Endothelial cell of umbilical vein (primary cell): ENCODE results near the gene MSI1. TPM values are rescaled to one million over a fixed set of nuclear protein-coding genes. Genes with fewer than 3 reads are reported as not detected.

Experiments
- BruUV-seq: library from RNA; stranded (reverse); fragments of 400-500 nt; replicated peaks from 2 replicates; lab custom pipeline; 2021; lab: Mats Ljungman, UMichigan
- CTCF ChIA-PET: fragments of 300-600, 350-600 bp; sonication (Branson Sonifier 250); formaldehyde crosslinking; loops from one replicate; lab custom pipeline; 2021; ENCODE audit warnings: antibody characterized with exemption, inconsistent platforms; lab: Charles Lee
- POLR2A ChIA-PET: fragments of 300-600, 350-600 bp; sonication (Branson Sonifier 250); formaldehyde crosslinking; loops from one replicate; lab custom pipeline; 2021; ENCODE audit warnings: antibody characterized with exemption, inconsistent platforms; lab: Charles Lee
- DNase-seq: peaks from one replicate; pipeline ENCODE4 v3.0.0-alpha.2; 2011; ENCODE audit warnings: low read depth, low spot score
- FAIRE-seq: peaks from 2 replicates; lab custom pipeline; 2011; peaks lifted over from hg19 to GRCh38; lab: Jason Lieb, UNC
- H2AFZ ChIP-seq: 2 replicates; pipeline ENCODE4 v1.6.0; 2012; ENCODE audit warnings: low read depth, low read length, control low read depth, inconsistent platforms
- H3K27ac ChIP-seq: 2 replicates; pipeline ENCODE4 v1.5.1; 2011; ENCODE audit warnings: low read depth, mild to moderate bottlenecking, control low read depth, low read length, moderate library complexity; ENCODE audit not compliant: insufficient read depth
- H3K27me3 ChIP-seq, 2 experiments: 2 replicates each; pipeline versions ENCODE4 v1.6.0 to v1.6.1; 2011; ENCODE audit warnings: low read length in 2 of 2, mixed read lengths in 1 of 2; ENCODE audit not compliant: control insufficient read depth in 2 of 2, insufficient read depth in 2 of 2
- H3K36me3 ChIP-seq, 2 experiments: 2 replicates in 1 of 2; 3 replicates in 1 of 2; pipeline ENCODE4 v1.5.1; 2011; ENCODE audit warnings: low read length in 2 of 2, mild to moderate bottlenecking in 1 of 2, moderate library complexity in 1 of 2; ENCODE audit not compliant: control insufficient read depth in 2 of 2, insufficient read depth in 2 of 2; ENCODE audit errors: extremely low read depth in 1 of 2
- H3K4me1 ChIP-seq: 3 replicates; pipeline ENCODE4 v1.5.1; 2011; ENCODE audit warnings: mild to moderate bottlenecking, low read length; ENCODE audit not compliant: control insufficient read depth, insufficient read depth; ENCODE audit errors: extremely low read depth
- H3K4me2 ChIP-seq: 2 replicates; pipeline ENCODE4 v1.6.1; 2011; ENCODE audit warnings: low read length, control low read depth, mixed read lengths; ENCODE audit not compliant: insufficient read depth
- H3K4me3 ChIP-seq, 3 experiments: fragments of 200-600 bp in 1 of 3; sonication (generic), shearing (Covaris generic) in 1 of 3; replicated peaks in 1 of 3; 2 replicates each; pipeline ENCODE4 v1.5.1; 2011 to 2016; ENCODE audit warnings: control low read depth in 3 of 3, low read length in 3 of 3, mild to moderate bottlenecking in 2 of 3, inconsistent platforms in 1 of 3, low read depth in 1 of 3, moderate library complexity in 1 of 3; ENCODE audit not compliant: insufficient read depth in 1 of 3
- H3K79me2 ChIP-seq: 2 replicates; pipeline ENCODE4 v1.6.0; 2012; ENCODE audit warnings: low read length, inconsistent platforms; ENCODE audit not compliant: control insufficient read depth, insufficient read depth
- H3K9ac ChIP-seq: replicated peaks from 2 replicates; pipeline ENCODE3; 2011; ENCODE audit warnings: low read length, control low read depth; ENCODE audit not compliant: insufficient read depth; ENCODE audit errors: extremely low read depth
- H3K9me1 ChIP-seq: replicated peaks from 3 replicates; pipeline ENCODE4 v1.6.0; 2011; ENCODE audit warnings: mild to moderate bottlenecking, low read length; ENCODE audit not compliant: control insufficient read depth, insufficient read depth; ENCODE audit errors: extremely low read depth
- H3K9me3 ChIP-seq: replicated peaks from 2 replicates; pipeline ENCODE4 v1.5.1; 2012; ENCODE audit warnings: low read length, inconsistent platforms; ENCODE audit not compliant: control insufficient read depth, insufficient read depth
- H4K20me1 ChIP-seq: replicated peaks from 2 replicates; pipeline ENCODE3; 2011; ENCODE audit warnings: mild to moderate bottlenecking, low read length; ENCODE audit not compliant: control insufficient read depth, insufficient read depth; ENCODE audit errors: extremely low read depth
- CTCF ChIP-seq, 2 donors: IDR thresholded peaks; 1 replicate in 1 of 2; 2 replicates in 1 of 2; pipeline ENCODE4 v1.5.1; 2011; ENCODE audit warnings: low read length in 2 of 2, mild to moderate bottlenecking in 2 of 2, moderate library complexity in 2 of 2, control low read depth in 1 of 2, inconsistent platforms in 1 of 2, low read depth in 1 of 2; ENCODE audit not compliant: insufficient read depth in 1 of 2; ENCODE audit errors: extremely low read depth in 1 of 2
- EZH2 ChIP-seq: IDR thresholded peaks from 2 replicates; pipeline ENCODE4 v1.6.1; 2012; ENCODE audit warnings: borderline replicate concordance, low read depth, mild to moderate bottlenecking, moderate library complexity, low read length, inconsistent platforms; ENCODE audit not compliant: severe bottlenecking
- FOS ChIP-seq: IDR thresholded peaks from 2 replicates; pipeline ENCODE4 v1.6.1; 2011; ENCODE audit warnings: mild to moderate bottlenecking, low read length, moderate library complexity, borderline replicate concordance; ENCODE audit not compliant: insufficient read depth
- GATA2 ChIP-seq: IDR thresholded peaks from 2 replicates; pipeline ENCODE4 v1.7.0; 2011; ENCODE audit warnings: low read depth, mild to moderate bottlenecking, moderate library complexity, mixed read lengths, low read length; ENCODE audit not compliant: insufficient read length, insufficient read depth
- JUN ChIP-seq: IDR thresholded peaks from 2 replicates; pipeline ENCODE4 v1.6.1; 2011; ENCODE audit warnings: borderline replicate concordance, low read depth; ENCODE audit not compliant: insufficient read length, insufficient read depth
- MAX ChIP-seq: IDR thresholded peaks from 2 replicates; pipeline ENCODE4 v1.6.1; 2011; ENCODE audit not compliant: insufficient read depth, insufficient read length
- MYC ChIP-seq: IDR thresholded peaks from one replicate; pipeline ENCODE4 v1.6.1; 2011; ENCODE audit warnings: mild to moderate bottlenecking, low read depth, low read length
- POLR2A ChIP-seq: IDR thresholded peaks from 2 replicates; pipeline ENCODE4 v1.6.1; 2012; ENCODE audit warnings: low read depth, mild to moderate bottlenecking, control low read depth, low read length
- POLR2AphosphoS5 ChIP-seq: IDR thresholded peaks from 2 replicates; pipeline ENCODE4 v1.6.1; 2012; ENCODE audit warnings: low read depth, mild to moderate bottlenecking, control low read depth, low read length, moderate library complexity; ENCODE audit not compliant: insufficient read depth
- dilution Hi-C: fragments of 300-500 bp; cut with MboI; formaldehyde crosslinking; loops from one replicate; pipeline ENCODE4 v1.15.0; 2019; ENCODE audit warnings: low sequenced_read_pairs; ENCODE audit not compliant: extremely low pct_ligation_motif_present
- intact Hi-C: fragments of 100-400 bp; cut with micrococcal nuclease; formaldehyde crosslinking; loops from one replicate; pipeline ENCODE4 v1.10.0; 2022
- polyA plus RNA-seq, 4 experiments: library from polyadenylated mRNA; depleted of rRNA in 3 of 4; stranded (reverse) in 3 of 4; unstranded in 1 of 4; fragments of >200 nt; gene quantifications; 2 replicates each; pipeline versions ENCODE4 v1.2.1 to v1.2.3, GENCODE V29; 2011 to 2012; ENCODE audit warnings: missing spikeins in 1 of 4
- total RNA-seq: library from RNA; stranded (reverse); gene quantifications from 2 replicates; pipeline ENCODE4 v1.2.3, GENCODE V29; 2021

The MSI1 gene
- total and polyA plus RNA-seq, 2 donors (not counting 3 experiments of a cell fraction or from before 2014, with no cell fraction given) = 0.01 TPM; not detected in 1

- ChIA-PET POLR2A (no interaction called here), CTCF (no interaction called here)
- Histone ChIP-seq H3K36me3 (no peaks in the 10 kb centered on the region), H3K27me3 (peaks cover 0 to 2% of the 10 kb centered on the region in 2 experiments), H3K4me3 (no peak overlapping the region), H2AFZ (no peak overlapping the region), H3K27ac (no peak overlapping the region), H3K79me2 (no peaks in the 10 kb centered on the region), H3K9me3 (no peaks in the 10 kb centered on the region), H4K20me1 (no peaks in the 10 kb centered on the region), H3K4me2 (no peak overlapping the region), H3K4me1 (no peaks in the 10 kb centered on the region), H3K9me1 (no peaks in the 10 kb centered on the region), H3K9ac (no peak overlapping the region)
- TF ChIP-seq JUN (no peak), MAX (no peak), FOS (no peak), CTCF (IDR thresholded peaks at IDR 0.05; ENCODE audit: extremely low read depth in 1 of 2, insufficient read depth in 1 of 2, low read depth in 1 of 2, low read length in 2 of 2) (no peak), EZH2 (no peak), POLR2A (no peak), GATA2 (no peak), MYC (no peak), POLR2AphosphoS5 (no peak)
- dilution Hi-C loops (no loop called here), intact Hi-C loops (no loop called here)
- no TSS peak for BruUV-seq
- FAIRE-seq (no peak), DNase-seq (no peak)
These were observed 10.4 kb downstream of the MSI1 start for GRCh38 chr12:120358412-120359100.
